Lower leg skin (tissue), 3 donors: ENCODE measurements around the gene TUFM.
"Not testable (repeated sequence)": the region's sequence is repeated elsewhere in the genome, so short reads cannot be mapped to it uniquely, and the experiment has no call there.

Experiments used
- POLR2A ChIP-seq, 2 donors: fragments of 450-650 bp; IDR thresholded peaks; one replicate each; pipeline ENCODE4 v1.6.1; 2016 to 2017; ENCODE audit warnings: antibody characterized with exemption in 2 of 2, mild to moderate bottlenecking in 1 of 2, moderate library complexity in 1 of 2
- TF ChIP-seq, protein P1 (sequence below), 3 donors: fragments of 450-650 bp; IDR thresholded peaks; one replicate each; pipeline ENCODE4 v1.5.1; 2016; ENCODE audit warnings: antibody characterized with exemption in 3 of 3, mild to moderate bottlenecking in 3 of 3, moderate library complexity in 2 of 3

DNA sequence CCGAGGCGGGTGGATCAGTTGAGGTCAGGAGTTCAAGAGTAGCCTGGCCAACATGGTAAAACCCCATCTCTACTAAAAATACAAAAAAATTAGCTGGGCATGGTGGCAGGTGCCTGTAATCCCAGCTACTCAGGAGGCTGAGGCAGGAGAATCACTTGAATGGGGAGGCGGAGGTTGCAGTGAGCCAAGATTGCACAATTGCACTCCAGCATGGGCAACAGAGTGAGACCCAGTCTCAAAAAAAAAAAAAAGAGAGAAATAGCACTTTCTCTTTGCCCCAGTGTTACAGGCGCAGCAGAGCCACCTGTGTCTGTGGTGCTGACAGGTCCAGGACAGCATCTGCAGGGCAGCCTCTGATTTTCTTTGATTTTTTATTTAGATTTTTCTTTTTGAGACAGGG, 35.4 kb upstream of the TUFM start:
- TF ChIP-seq, protein P1, sequence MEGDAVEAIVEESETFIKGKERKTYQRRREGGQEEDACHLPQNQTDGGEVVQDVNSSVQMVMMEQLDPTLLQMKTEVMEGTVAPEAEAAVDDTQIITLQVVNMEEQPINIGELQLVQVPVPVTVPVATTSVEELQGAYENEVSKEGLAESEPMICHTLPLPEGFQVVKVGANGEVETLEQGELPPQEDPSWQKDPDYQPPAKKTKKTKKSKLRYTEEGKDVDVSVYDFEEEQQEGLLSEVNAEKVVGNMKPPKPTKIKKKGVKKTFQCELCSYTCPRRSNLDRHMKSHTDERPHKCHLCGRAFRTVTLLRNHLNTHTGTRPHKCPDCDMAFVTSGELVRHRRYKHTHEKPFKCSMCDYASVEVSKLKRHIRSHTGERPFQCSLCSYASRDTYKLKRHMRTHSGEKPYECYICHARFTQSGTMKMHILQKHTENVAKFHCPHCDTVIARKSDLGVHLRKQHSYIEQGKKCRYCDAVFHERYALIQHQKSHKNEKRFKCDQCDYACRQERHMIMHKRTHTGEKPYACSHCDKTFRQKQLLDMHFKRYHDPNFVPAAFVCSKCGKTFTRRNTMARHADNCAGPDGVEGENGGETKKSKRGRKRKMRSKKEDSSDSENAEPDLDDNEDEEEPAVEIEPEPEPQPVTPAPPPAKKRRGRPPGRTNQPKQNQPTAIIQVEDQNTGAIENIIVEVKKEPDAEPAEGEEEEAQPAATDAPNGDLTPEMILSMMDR (IDR thresholded peaks at IDR 0.05), result not testable (repeated sequence)
- TF ChIP-seq POLR2A (IDR thresholded peaks at IDR 0.05), result not testable (repeated sequence)
